ENCODE measurements around the gene CLASP1.

DNA sequence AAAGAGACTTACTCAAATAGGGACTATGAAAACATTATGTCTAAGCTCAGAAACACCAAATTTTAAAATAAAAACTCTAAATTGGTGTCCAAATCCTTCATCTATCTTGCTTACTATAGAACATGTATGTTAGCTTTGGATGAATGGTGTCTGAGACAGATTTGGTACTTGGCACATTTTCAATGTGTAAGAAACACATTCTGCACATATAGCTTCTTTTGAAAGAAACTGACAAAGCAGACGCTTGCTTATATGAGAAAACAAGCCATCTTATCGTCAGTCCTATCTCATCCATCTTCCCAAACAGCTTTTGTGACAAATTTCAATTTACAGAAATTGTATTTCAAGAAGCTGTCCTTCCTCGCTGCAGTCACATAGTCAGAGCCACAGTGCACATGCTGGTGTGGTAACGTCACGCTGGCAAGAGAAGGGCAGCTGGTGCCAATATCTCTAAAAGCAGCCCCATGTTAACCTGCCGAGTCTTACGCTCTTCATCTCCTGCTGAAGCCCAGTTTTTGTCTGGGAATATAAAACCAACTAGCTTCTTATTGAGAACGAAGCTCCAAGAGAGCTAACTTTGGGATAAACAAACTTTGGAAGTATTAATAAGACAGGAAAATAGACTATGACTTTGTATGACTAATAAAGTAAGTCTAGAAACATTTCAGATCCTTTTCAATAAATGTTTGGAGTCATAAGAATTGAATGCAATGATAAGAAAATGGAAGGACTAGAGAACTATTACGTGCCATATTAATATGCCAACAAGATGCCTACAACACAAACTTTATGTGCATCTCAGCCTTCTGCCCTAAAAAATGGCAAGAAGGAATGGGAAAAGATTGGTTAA, 289.3 kb downstream of the CLASP1 start:
- TF ChIP-seq POLR2A (IDR thresholded peaks at IDR 0.05) (no peak), POLR2AphosphoS5 (IDR thresholded peaks at IDR 0.05; ENCODE audit: insufficient read depth in 1 of 2, low read depth in 1 of 2) (no peak)
- TF ChIP-seq, protein P1, sequence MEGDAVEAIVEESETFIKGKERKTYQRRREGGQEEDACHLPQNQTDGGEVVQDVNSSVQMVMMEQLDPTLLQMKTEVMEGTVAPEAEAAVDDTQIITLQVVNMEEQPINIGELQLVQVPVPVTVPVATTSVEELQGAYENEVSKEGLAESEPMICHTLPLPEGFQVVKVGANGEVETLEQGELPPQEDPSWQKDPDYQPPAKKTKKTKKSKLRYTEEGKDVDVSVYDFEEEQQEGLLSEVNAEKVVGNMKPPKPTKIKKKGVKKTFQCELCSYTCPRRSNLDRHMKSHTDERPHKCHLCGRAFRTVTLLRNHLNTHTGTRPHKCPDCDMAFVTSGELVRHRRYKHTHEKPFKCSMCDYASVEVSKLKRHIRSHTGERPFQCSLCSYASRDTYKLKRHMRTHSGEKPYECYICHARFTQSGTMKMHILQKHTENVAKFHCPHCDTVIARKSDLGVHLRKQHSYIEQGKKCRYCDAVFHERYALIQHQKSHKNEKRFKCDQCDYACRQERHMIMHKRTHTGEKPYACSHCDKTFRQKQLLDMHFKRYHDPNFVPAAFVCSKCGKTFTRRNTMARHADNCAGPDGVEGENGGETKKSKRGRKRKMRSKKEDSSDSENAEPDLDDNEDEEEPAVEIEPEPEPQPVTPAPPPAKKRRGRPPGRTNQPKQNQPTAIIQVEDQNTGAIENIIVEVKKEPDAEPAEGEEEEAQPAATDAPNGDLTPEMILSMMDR (IDR thresholded peaks at IDR 0.05): no peak

Data from vagina (tissue), 2 donors.